Aorta (tissue), 5 donors: Measurements from ENCODE around the gene ACTG2. TPM values are rescaled to one million over a fixed set of nuclear protein-coding genes. Genes with fewer than 3 reads are reported as not detected.

Source experiments
- ATAC-seq: fragments of 200-7000 bp; cut with Tn5 transposase; one replicate; pipeline ENCODE4 v1.9.1; 2022; ENCODE audit warnings: moderate library complexity; ENCODE audit not compliant: low FRiP score
- DNase-seq, 2 donors: peaks; one replicate each; pipeline ENCODE4 v3.0.0-alpha.2; 2020
- H3K27ac ChIP-seq, 2 donors: one replicate each; pipeline ENCODE4 v1.5.1; 2013; ENCODE audit warnings: low read length in 2 of 2, mild to moderate bottlenecking in 2 of 2, moderate library complexity in 2 of 2, control low read depth in 1 of 2, inconsistent platforms in 1 of 2, low read depth in 1 of 2
- H3K27me3 ChIP-seq, 2 donors: one replicate each; pipeline ENCODE4 v1.6.1; 2013; ENCODE audit warnings: control low read depth in 1 of 2, low read length in 1 of 2, mild to moderate bottlenecking in 1 of 2, moderate library complexity in 1 of 2; ENCODE audit not compliant: insufficient read depth in 2 of 2, control insufficient read depth in 1 of 2
- H3K36me3 ChIP-seq, 2 donors: one replicate each; pipeline ENCODE4 v1.6.1; 2013; ENCODE audit warnings: control low read depth in 1 of 2, low read length in 1 of 2, mild to moderate bottlenecking in 1 of 2; ENCODE audit not compliant: insufficient read depth in 2 of 2, control insufficient read depth in 1 of 2
- H3K4me1 ChIP-seq, 2 donors: one replicate each; pipeline ENCODE4 v1.6.1; 2013; ENCODE audit warnings: low read length in 2 of 2, control low read depth in 1 of 2, mild to moderate bottlenecking in 1 of 2, moderate library complexity in 1 of 2; ENCODE audit not compliant: insufficient read depth in 2 of 2, control insufficient read depth in 1 of 2
- H3K4me3 ChIP-seq, 2 donors: one replicate each; pipeline ENCODE4 v1.5.1; 2013; ENCODE audit warnings: low read length in 2 of 2, control low read depth in 1 of 2, mild to moderate bottlenecking in 1 of 2
- H3K9me3 ChIP-seq: one replicate; pipeline ENCODE4 v1.6.1; 2013; ENCODE audit warnings: mild to moderate bottlenecking, low read length; ENCODE audit not compliant: control insufficient read depth
- WGBS, 2 donors: extraction: QIAGEN DNeasy Blood & Tissue Kit; methylation state at CpG; one replicate each; pipeline ENCODE4 v1.1.7; 2013; 5-methylcytosine and 5-hydroxymethylcytosine counted together
- intact Hi-C, 2 donors: fragments of 100-400 bp; cut with DNase I; formaldehyde crosslinking; loops; one replicate each; pipeline versions ENCODE4 v1.14.2 to v1.15.0; 2022
- polyA plus RNA-seq, 2 donors: library from polyadenylated mRNA; stranded (reverse); fragments of 200-250 nt; gene quantifications; one replicate each; pipeline ENCODE4 v1.2.3, GENCODE V29; 2013
- total RNA-seq, 2 donors: library from RNA; stranded (reverse); fragmentation: NEBNext Ultra II Directional; extraction: Animal tissue kit (Norgen Biotek cat#: 25700); gene quantifications; one replicate each; pipeline ENCODE4 v1.2.1, GENCODE V29; 2021
- donor health status: healthy with polysubstance abuse.
- donor health status: Bipolar disorder and iron deficiency.
- donor health status: DM: no; HTN: no; CAD: no.
- donor health status: DM: no; HTN: no; CAD: no.
- donor health status: DM: yes; HTN: yes; CAD: no.

Gene ACTG2
- total and polyA plus RNA-seq, 4 donors: 119 to 1,843 (median 359) TPM

- intact Hi-C loops: no loop called here
- Histone ChIP-seq H3K27me3 (no peaks in the 10 kb centered on the region), H3K4me1 (no peaks in the 10 kb centered on the region), H3K36me3 (peaks cover 17 to 21% of the 10 kb centered on the region in 2 donors), H3K9me3 (no peaks in the 10 kb centered on the region), H3K4me3 (no peak overlapping the region), H3K27ac (no peak overlapping the region)
- 83 to 89% methylated on average over 1 of the region's 1 CpG for WGBS, 2 donors
- ATAC-seq (no peak), DNase-seq (no peak)
These were observed 12.1 kb downstream of the ACTG2 start for GRCh38 chr2:73904952-73905351.

GRCh38 chr2:73906847-73907505, 14.2 kb downstream of the ACTG2 start:
- peaks cover 14 to 21% of the 10 kb centered on the region in 2 donors for H3K36me3 ChIP-seq
- no peak overlapping the region for H3K4me3 ChIP-seq
- H3K9me3 ChIP-seq: no peaks in the 10 kb centered on the region
- H3K27me3 ChIP-seq: no peaks in the 10 kb centered on the region
- DNase-seq (no peak), ATAC-seq (no peak)
- intact Hi-C loops: no loop called here
- no peaks in the 10 kb centered on the region for H3K4me1 ChIP-seq
- WGBS, 2 donors: 56 to 64% methylated on average over 5 of the region's 5 CpGs
- no peak overlapping the region for H3K27ac ChIP-seq

- Histone ChIP-seq H3K4me3 (no peak overlapping the region), H3K9me3 (no peaks in the 10 kb centered on the region), H3K4me1 (no peaks in the 10 kb centered on the region), H3K27ac (no peak overlapping the region), H3K36me3 (peaks cover 7 to 14% of the 10 kb centered on the region in 2 donors), H3K27me3 (no peaks in the 10 kb centered on the region)
- peak; percentile 50 for ATAC-seq
- DNase-seq: no peak
- intact Hi-C loops: no loop called here
- WGBS, 2 donors: 60 to 68% methylated on average over 5 of the region's 5 CpGs
These were observed 15.1 kb downstream of the ACTG2 start for GRCh38 chr2:73907840-73908452.

- 84 to 86% methylated on average over 10 of the region's 10 CpGs for WGBS, 2 donors
- H3K36me3 ChIP-seq: peaks cover 8 to 10% of the 10 kb centered on the region in 2 donors
- no peak overlapping the region for H3K27ac ChIP-seq
- ATAC-seq (no peak), DNase-seq (no peak)
- H3K4me3 ChIP-seq: no peak overlapping the region
- no peaks in the 10 kb centered on the region for H3K9me3 ChIP-seq
- intact Hi-C loops: no loop called here
- H3K27me3 ChIP-seq: no peaks in the 10 kb centered on the region
- no peaks in the 10 kb centered on the region for H3K4me1 ChIP-seq
These were observed 16.2 kb downstream of the ACTG2 start for GRCh38 chr2:73908689-73909652.

- no peak for DNase-seq
- ATAC-seq: no peak
- H3K27me3 ChIP-seq: no peaks in the 10 kb centered on the region
- no peak overlapping the region for H3K27ac ChIP-seq
- no peaks in the 10 kb centered on the region for H3K9me3 ChIP-seq
- intact Hi-C loops: no loop called here
- 74 to 78% methylated on average over 6 of the region's 6 CpGs for WGBS, 2 donors
- peaks cover 12 to 13% of the 10 kb centered on the region in 2 donors for H3K36me3 ChIP-seq
- H3K4me1 ChIP-seq: no peaks in the 10 kb centered on the region
- H3K4me3 ChIP-seq: no peak overlapping the region
These were observed 18.2 kb downstream of the ACTG2 start for GRCh38 chr2:73910873-73911547.

- H3K4me3 ChIP-seq: no peak overlapping the region
- WGBS, 2 donors: 78 to 79% methylated on average over 8 of the region's 8 CpGs
- no peak for DNase-seq
- H3K27ac ChIP-seq: no peak overlapping the region
- H3K27me3 ChIP-seq: no peaks in the 10 kb centered on the region
- ATAC-seq: no peak
- intact Hi-C loops: no loop called here
- H3K4me1 ChIP-seq: no peaks in the 10 kb centered on the region
- H3K9me3 ChIP-seq: no peaks in the 10 kb centered on the region
- peaks cover 12 to 17% of the 10 kb centered on the region in 2 donors for H3K36me3 ChIP-seq
These were observed 18.9 kb downstream of the ACTG2 start for GRCh38 chr2:73911548-73912208.

- intact Hi-C loops: no loop called here
- Histone ChIP-seq H3K27me3 (no peaks in the 10 kb centered on the region), H3K36me3 (peaks cover 17 to 21% of the 10 kb centered on the region in 2 donors), H3K4me3 (no peak overlapping the region), H3K27ac (no peak overlapping the region), H3K9me3 (no peaks in the 10 kb centered on the region), H3K4me1 (no peaks in the 10 kb centered on the region)
- ATAC-seq: no peak
- 91% methylated on average over 8 of the region's 8 CpGs for WGBS, 2 donors
- peak in 1 of 2 donors; percentile 25 for DNase-seq
These were observed 20.7 kb downstream of the ACTG2 start for GRCh38 chr2:73913414-73914054.
